Colonic mucosa (tissue), 4 donors: ENCODE measurements around the gene PLXNA4. TPM values are rescaled to one million over a fixed set of nuclear protein-coding genes. Genes with fewer than 3 reads are reported as not detected.

Source experiments
- DNase-seq: peaks from one replicate; pipeline ENCODE4 v3.0.0-alpha.2; 2020
- H3K27ac ChIP-seq: fragments of 200-600 bp; one replicate; pipeline ENCODE4 v1.8.0; 2021
- H3K27me3 ChIP-seq: fragments of 200-600 bp; one replicate; pipeline ENCODE4 v1.8.0; 2021
- H3K36me3 ChIP-seq: fragments of 200-600 bp; one replicate; pipeline ENCODE4 v1.8.0; 2021
- H3K4me1 ChIP-seq: fragments of 200-600 bp; one replicate; pipeline ENCODE4 v1.8.0; 2021; ENCODE audit warnings: mild to moderate bottlenecking
- H3K4me3 ChIP-seq: fragments of 200-600 bp; one replicate; pipeline ENCODE4 v1.8.0; 2021
- H3K9ac ChIP-seq, 2 donors: one replicate each; pipeline ENCODE4 v1.7.0; 2013; ENCODE audit warnings: control low read depth in 2 of 2, low read depth in 2 of 2, low read length in 2 of 2
- H3K9me3 ChIP-seq: fragments of 200-600 bp; one replicate; pipeline ENCODE4 v1.8.0; 2021
- CTCF ChIP-seq: fragments of 200-600 bp; IDR thresholded peaks from one replicate; pipeline ENCODE4 v1.8.0; 2022; ENCODE audit warnings: antibody characterized with exemption, mild to moderate bottlenecking
- intact Hi-C: fragments of 100-400 bp; cut with DNase I; formaldehyde crosslinking; loops from one replicate; pipeline ENCODE4 v1.14.1; 2022
- total RNA-seq, 2 donors: library from RNA; stranded (reverse); fragmentation: NEBNext Ultra II Directional in 1 of 2; extraction: Animal tissue kit (Norgen Biotek cat#: 25700) in 1 of 2; gene quantifications; one replicate each; pipeline ENCODE4 v1.2.1, GENCODE V29; 2021
- donor health status: healthy.
- donor health status: DM: no; HTN: no; CAD: no.
- donor health status: DM: no; HTN: no; CAD: no.

PLXNA4 gene
- total RNA-seq, 2 donors from 2014 or later: 0.15 to 0.77 TPM

GRCh38 chr7:132134814-132135445, 441.3 kb downstream of the PLXNA4 start:
- intact Hi-C loops: no loop called here
- H3K36me3 ChIP-seq: no peaks in the 10 kb centered on the region
- H3K9ac ChIP-seq: no peak overlapping the region
- H3K27me3 ChIP-seq: no peaks in the 10 kb centered on the region
- H3K27ac ChIP-seq: no peak overlapping the region
- no peaks in the 10 kb centered on the region for H3K4me1 ChIP-seq
- TF ChIP-seq CTCF: no peak
- DNase-seq: no peak
- H3K9me3 ChIP-seq: no peaks in the 10 kb centered on the region
- no peak overlapping the region for H3K4me3 ChIP-seq

GRCh38 chr7:132133501-132133900, 442.8 kb downstream of the PLXNA4 start:
- no peaks in the 10 kb centered on the region for H3K9me3 ChIP-seq

GRCh38 chr7:132131196-132131595, 445.1 kb downstream of the PLXNA4 start:
- no peak overlapping the region for H3K27ac ChIP-seq
- H3K36me3 ChIP-seq: no peaks in the 10 kb centered on the region
- H3K4me1 ChIP-seq: no peaks in the 10 kb centered on the region
- H3K9me3 ChIP-seq: no peaks in the 10 kb centered on the region
- no peaks in the 10 kb centered on the region for H3K27me3 ChIP-seq
- no peak overlapping the region for H3K9ac ChIP-seq
- H3K4me3 ChIP-seq: no peak overlapping the region
- TF ChIP-seq CTCF: no peak
- DNase-seq: no peak
- intact Hi-C loops: no loop called here

More at GRCh38 chr7:132133501-132133900, 442.8 kb downstream of the PLXNA4 start:
- no peak for TF ChIP-seq CTCF
- H3K27ac ChIP-seq: no peak overlapping the region
- no peaks in the 10 kb centered on the region for H3K36me3 ChIP-seq
- H3K4me3 ChIP-seq: no peak overlapping the region
- no peaks in the 10 kb centered on the region for H3K4me1 ChIP-seq
- intact Hi-C loops: no loop called here
- no peak overlapping the region for H3K9ac ChIP-seq
- no peaks in the 10 kb centered on the region for H3K27me3 ChIP-seq
- no peak for DNase-seq

- TF ChIP-seq CTCF: no peak
- no peaks in the 10 kb centered on the region for H3K36me3 ChIP-seq
- H3K27ac ChIP-seq: no peak overlapping the region
- intact Hi-C loops: no loop called here
- no peak for DNase-seq
- no peak overlapping the region for H3K9ac ChIP-seq
- H3K4me1 ChIP-seq: no peaks in the 10 kb centered on the region
- no peak overlapping the region for H3K4me3 ChIP-seq
- no peaks in the 10 kb centered on the region for H3K27me3 ChIP-seq
- H3K9me3 ChIP-seq: no peaks in the 10 kb centered on the region
Measured at GRCh38 chr7:132130497-132130896, 445.8 kb downstream of the PLXNA4 start.

- Histone ChIP-seq H3K27me3 (no peaks in the 10 kb centered on the region), H3K4me1 (no peaks in the 10 kb centered on the region), H3K27ac (no peak overlapping the region), H3K9ac (no peak overlapping the region), H3K36me3 (no peaks in the 10 kb centered on the region), H3K9me3 (no peaks in the 10 kb centered on the region), H3K4me3 (no peak overlapping the region)
- TF ChIP-seq CTCF: no peak
- no peak for DNase-seq
- intact Hi-C loops: no loop called here
Measured at GRCh38 chr7:132125872-132126595, 450.2 kb downstream of the PLXNA4 start.
